HepG2 (cell line): ENCODE results near the gene HPCAL1. TPM values are rescaled to one million over a fixed set of nuclear protein-coding genes. Genes with fewer than 3 reads are reported as not detected.

Source experiments
- ATAC-seq: fragments of 200-7000 bp; cut with Tn5 transposase; 3 replicates; pipeline ENCODE4 v1.9.1; 2020; ENCODE audit warnings: mild to moderate bottlenecking, moderate library complexity
- BruUV-seq: library from RNA; stranded (reverse); fragments of 400-500 nt; replicated peaks from 2 replicates; lab custom pipeline; 2021; lab: Mats Ljungman, UMichigan
- CTCF ChIA-PET: fragments of 300-600 bp; formaldehyde crosslinking; extraction: SDS; loops from one replicate; lab custom pipeline; 2021; ENCODE audit warnings: low total read pairs, inconsistent platforms, low intra/inter-chr PET ratio; lab: Yijun Ruan, JAX
- POLR2A ChIA-PET: fragments of 350-600 bp; sonication (Branson Sonifier 250); formaldehyde crosslinking; loops from one replicate; lab custom pipeline; 2020; ENCODE audit warnings: antibody characterized with exemption, inconsistent platforms; lab: Yijun Ruan, JAX
- DNase-seq: peaks from one replicate; pipeline ENCODE4 v3.0.0-alpha.2; 2015; ENCODE audit warnings: low spot score
- FAIRE-seq: peaks from 3 replicates; lab custom pipeline; 2011; peaks lifted over from hg19 to GRCh38; lab: Jason Lieb, UNC
- H2AFZ ChIP-seq: one replicate; pipeline ENCODE4 v1.6.1; 2011; ENCODE audit warnings: low read length, inconsistent platforms
- H3K27ac ChIP-seq: fragments of 300-600 bp; 3 replicates; pipeline ENCODE4 v1.8.0; 2011; ENCODE audit warnings: mixed run types, mild to moderate bottlenecking, mixed read lengths, low read length, inconsistent platforms; ENCODE audit not compliant: insufficient read depth; ENCODE audit errors: extremely low read length
- H3K27me3 ChIP-seq, 2 experiments: fragments of 200-600 bp in 1 of 2; 2 replicates in 1 of 2; 3 replicates in 1 of 2; pipeline versions ENCODE4 v1.6.0 to v1.8.0; 2011; ENCODE audit warnings: low read length in 2 of 2, mild to moderate bottlenecking in 2 of 2, moderate library complexity in 2 of 2, inconsistent platforms in 1 of 2; ENCODE audit not compliant: insufficient read depth in 2 of 2, control insufficient read depth in 1 of 2
- H3K36me3 ChIP-seq, 2 experiments: fragments of 200-600 bp in 1 of 2; replicated peaks in 1 of 2; 2 replicates in 1 of 2; 3 replicates in 1 of 2; pipeline versions ENCODE4 v1.5.1 to v1.8.0; 2011; ENCODE audit warnings: low read length in 2 of 2, inconsistent platforms in 1 of 2; ENCODE audit not compliant: insufficient read depth in 2 of 2, control insufficient read depth in 1 of 2
- H3K4me1 ChIP-seq: 2 replicates; pipeline ENCODE4 v1.5.1; 2012; ENCODE audit warnings: low read length, inconsistent platforms; ENCODE audit not compliant: insufficient read depth
- H3K4me2 ChIP-seq: 2 replicates; pipeline ENCODE4 v1.6.0; 2011; ENCODE audit warnings: low read depth, low read length, inconsistent platforms
- H3K4me3 ChIP-seq, 3 experiments: fragments of 200-600 bp in 1 of 3; sonication (generic), shearing (Covaris generic) in 1 of 3; replicated peaks in 1 of 3; 2 replicates each; pipeline ENCODE4 v1.5.1; 2011 to 2016; ENCODE audit warnings: low read length in 3 of 3, inconsistent platforms in 2 of 3, low read depth in 2 of 3, mild to moderate bottlenecking in 2 of 3, control low read depth in 1 of 3, mixed read lengths in 1 of 3; ENCODE audit not compliant: insufficient read depth in 1 of 3
- H3K79me2 ChIP-seq: one replicate; pipeline ENCODE4 v1.6.1; 2011; ENCODE audit warnings: low read length, inconsistent platforms; ENCODE audit not compliant: insufficient read depth
- H3K9ac ChIP-seq: 2 replicates; pipeline ENCODE4 v1.6.0; 2011; ENCODE audit warnings: mild to moderate bottlenecking, low read depth, low read length, inconsistent platforms; ENCODE audit not compliant: insufficient read depth
- H3K9me3 ChIP-seq: 2 replicates; pipeline ENCODE4 v1.5.1; 2012; ENCODE audit warnings: mild to moderate bottlenecking, low read length
- H4K20me1 ChIP-seq: 2 replicates; pipeline ENCODE4 v1.6.0; 2011; ENCODE audit warnings: inconsistent platforms, mild to moderate bottlenecking, low read length, moderate library complexity; ENCODE audit not compliant: insufficient read depth
- AGO2 ChIP-seq: fragments of 200-400 bp; formaldehyde crosslinking; optimal IDR thresholded peaks from 2 replicates; pipeline ENCODE3; 2017; ENCODE audit warnings: mild to moderate bottlenecking, low read depth, low read length, moderate library complexity
- GZF1 ChIP-seq: sonication (generic); formaldehyde crosslinking; IDR thresholded peaks from 2 replicates; pipeline ENCODE4 v1.5.1; 2020; ENCODE audit warnings: mild to moderate bottlenecking, missing genetic modification reagents
- MAFG ChIP-seq: sonication (generic); formaldehyde crosslinking; IDR thresholded peaks from 2 replicates; pipeline ENCODE4 v1.5.1; 2020; ENCODE audit warnings: mild to moderate bottlenecking, missing genetic modification reagents
- RXRB ChIP-seq: IDR thresholded peaks from 2 replicates; pipeline ENCODE4 v1.6.1; 2016; ENCODE audit warnings: borderline replicate concordance, missing genetic modification reagents, missing compliant biosample characterization
- THAP11 ChIP-seq: IDR thresholded peaks from 2 replicates; pipeline ENCODE4 v1.6.1; 2016; ENCODE audit warnings: missing biosample characterization, missing genetic modification reagents
- YY1 ChIP-seq: IDR thresholded peaks from 2 replicates; pipeline ENCODE4 v1.6.1; 2011; ENCODE audit warnings: low read length, low read depth, moderate library complexity, mild to moderate bottlenecking; ENCODE audit not compliant: insufficient read depth, insufficient replicate concordance
- ZBTB38 ChIP-seq: sonication (generic); formaldehyde crosslinking; IDR thresholded peaks from 2 replicates; pipeline ENCODE4 v1.5.1; 2020; ENCODE audit warnings: mild to moderate bottlenecking, missing genetic modification reagents
- ZNF367 ChIP-seq: sonication (generic); formaldehyde crosslinking; IDR thresholded peaks from 2 replicates; pipeline ENCODE4 v1.4.0; 2020; ENCODE audit warnings: missing genetic modification reagents, borderline replicate concordance
- ZNF432 ChIP-seq: sonication (generic); formaldehyde crosslinking; IDR thresholded peaks from 2 replicates; pipeline ENCODE4 v1.5.0; 2020; ENCODE audit warnings: missing genetic modification reagents, mild to moderate bottlenecking, borderline replicate concordance
- WGBS: methylation state at CpG from one replicate; pipeline ENCODE4 v1.1.6; 2017; ENCODE audit warnings: low lambda C conversion rate; 5-methylcytosine and 5-hydroxymethylcytosine counted together
- in situ Hi-C: cut with HindIII; loops from 2 replicates; pipeline ENCODE4 v1.10.0; 2017; ENCODE audit warnings: low pct_unique_long_range_greater_than_20kb; ENCODE audit not compliant: extremely low pct_ligation_motif_present
- intact Hi-C: fragments of 100-400 bp; cut with micrococcal nuclease; formaldehyde crosslinking; loops from one replicate; pipeline ENCODE4 v1.10.0; 2022; ENCODE audit not compliant: unreplicated experiment
- polyA plus RNA-seq, 8 experiments: library from polyadenylated mRNA; depleted of rRNA in 3 of 8; stranded (reverse) in 7 of 8; unstranded in 1 of 8; fragments of >200 nt; fragmentation: Illumina TruSeq in 4 of 8; extraction: Trizol in 4 of 8; gene quantifications; 2 replicates each; pipeline versions ENCODE4 v1.2.1 to v1.2.3, GENCODE V29; 2011 to 2016; ENCODE audit warnings: low read depth in 4 of 8, missing spikeins in 1 of 8, mixed read lengths in 1 of 8; ENCODE audit not compliant: insufficient read depth in 1 of 8
- total RNA-seq, 5 experiments: library from RNA; depleted of rRNA; stranded (reverse); fragments of >200 nt; fragmentation: Illumina TruSeq; extraction: Trizol; gene quantifications; 2 replicates each; pipeline ENCODE4 v1.2.3, GENCODE V29; 2016; ENCODE audit warnings: low read depth in 1 of 5

HPCAL1 gene
- total and polyA plus RNA-seq, 2 of the 13 experiments (the other 11 are each of a cell fraction or from before 2014, with no cell fraction given): 29.5 to 29.9 TPM

DNA sequence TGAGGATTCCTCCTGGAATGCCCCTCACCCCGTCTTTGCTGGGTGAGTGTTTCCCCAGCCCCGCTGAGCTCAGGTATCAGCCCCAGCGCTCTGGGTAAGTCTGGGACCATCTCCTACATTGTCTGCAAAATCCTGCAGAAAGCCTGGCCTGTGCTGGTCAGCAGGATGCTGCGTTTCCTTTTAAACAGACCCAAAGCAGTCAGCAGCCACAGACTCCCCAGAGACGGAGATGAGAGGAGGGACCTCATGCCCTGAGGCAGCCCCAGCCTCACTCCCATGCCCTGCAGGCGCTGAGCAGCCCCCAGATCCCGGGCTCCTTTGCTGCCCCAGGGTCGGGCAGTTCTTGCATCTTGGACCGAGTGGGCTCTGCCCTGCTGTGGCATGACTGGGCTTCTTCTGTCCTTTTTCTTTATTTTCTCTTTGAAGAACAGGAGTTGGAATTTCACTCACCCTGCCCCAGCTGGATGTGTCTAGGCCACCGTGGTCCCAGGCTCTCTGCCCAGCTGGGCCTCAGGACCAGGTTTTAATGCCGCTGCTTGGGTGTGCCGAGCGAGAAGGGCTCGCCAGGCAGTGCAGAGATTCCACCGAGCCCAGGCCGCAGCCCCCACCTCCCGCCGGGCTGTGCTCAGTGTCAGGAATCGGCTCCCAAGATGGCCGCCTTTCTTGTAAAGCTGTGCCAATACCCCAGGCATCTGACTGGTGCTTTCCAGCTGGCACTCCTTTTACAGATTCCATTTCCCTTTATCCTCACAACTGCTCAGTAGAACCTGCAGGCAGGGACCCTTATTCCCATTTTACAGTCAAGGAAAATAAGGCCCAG is 101.8 kb downstream of the HPCAL1 start:
- Histone ChIP-seq H3K4me2 (no peak overlapping the region), H3K4me1 (peaks cover 62% of the 10 kb centered on the region), H4K20me1 (no peaks in the 10 kb centered on the region), H3K79me2 (no peaks in the 10 kb centered on the region), H3K4me3 (no peak overlapping the region), H3K9ac (no peak overlapping the region), H3K27me3 (no peaks in the 10 kb centered on the region), H3K9me3 (no peaks in the 10 kb centered on the region), H3K36me3 (peaks cover 3 to 5% of the 10 kb centered on the region in 2 experiments; a peak in 3 of 5 replicates), H2AFZ (no peak overlapping the region), H3K27ac (no peak overlapping the region)
- WGBS: 96% methylated on average over 20 of the region's 20 CpGs
- ChIA-PET POLR2A (no interaction called here), CTCF (no interaction called here)
- intact Hi-C loops (loop anchor here (10.0 kb wide), 1 partner anchor 280 kb away; the partner anchor contains the start of gene RRM2), in situ Hi-C loops (loop anchor here (5.0 kb wide), 3 partner anchors 37 to 132 kb away; no protein-coding TSS in a partner anchor)
- ATAC-seq (no peak), DNase-seq (no peak), FAIRE-seq (no peak)
- BruUV-seq: no TSS peak
- peak; percentile 4 for TF ChIP-seq AGO2
- TF ChIP-seq YY1: peak; percentile 26
- TF ChIP-seq THAP11 (CRISPR knock-in tag): no peak

DNA sequence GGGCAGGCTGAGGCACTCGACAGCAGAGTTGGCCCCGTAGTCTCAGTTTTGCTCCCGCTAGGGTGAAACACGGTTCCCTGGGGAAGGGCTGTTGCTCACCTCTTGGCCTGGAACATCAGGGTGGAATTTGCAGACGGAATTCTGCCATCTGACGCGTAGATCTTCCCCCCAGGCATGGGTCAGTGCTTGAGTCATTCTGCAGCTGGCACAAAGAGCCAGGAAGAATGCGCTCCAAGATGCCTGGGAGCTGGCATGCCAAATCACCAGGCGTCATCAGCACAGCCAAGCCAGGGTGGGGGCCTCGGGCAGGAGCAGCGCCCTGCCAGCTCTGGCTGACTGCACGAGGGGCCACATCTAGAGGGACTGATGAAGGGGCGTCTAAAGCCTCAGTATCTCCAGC is 102.7 kb downstream of the HPCAL1 start:
- H3K4me3 ChIP-seq: no peak overlapping the region
- BruUV-seq: no TSS peak
- intact Hi-C loops (loop anchor here (10.0 kb wide), 1 partner anchor 281 kb away; the partner anchor contains the start of gene RRM2), in situ Hi-C loops (loop anchor here (5.0 kb wide), 2 partner anchors 78 to 133 kb away; no protein-coding TSS in a partner anchor)
- POLR2A ChIA-PET: no interaction called here
- no peak for FAIRE-seq
- H3K4me1 ChIP-seq: peaks cover 53% of the 10 kb centered on the region
- H3K27me3 ChIP-seq: no peaks in the 10 kb centered on the region
- H3K79me2 ChIP-seq: no peaks in the 10 kb centered on the region
- H3K36me3 ChIP-seq: peaks cover 2 to 3% of the 10 kb centered on the region in 2 experiments; a peak in 3 of 5 replicates
- no peak for ATAC-seq
- no peaks in the 10 kb centered on the region; the same call in 1 of the 2 replicates for H4K20me1 ChIP-seq
- H3K4me2 ChIP-seq: no peak overlapping the region
- TF ChIP-seq ZNF367 (CRISPR knock-in tag) (no peak), ZNF432 (CRISPR knock-in tag) (no peak), MAFG (no peak), ZBTB38 (CRISPR knock-in tag) (no peak), GZF1 (no peak), RXRB (CRISPR knock-in tag) (no peak)
- no peak overlapping the region for H2AFZ ChIP-seq
- no peaks in the 10 kb centered on the region for H3K9me3 ChIP-seq
- CTCF ChIA-PET: no interaction called here
- H3K27ac ChIP-seq: no peak overlapping the region
- H3K9ac ChIP-seq: no peak overlapping the region
- 95% methylated on average over 12 of the region's 13 CpGs for WGBS
- no peak for DNase-seq
